GM23338 (cell line): ENCODE measurements around the gene PKD2L1. TPM values are rescaled to one million over a fixed set of nuclear protein-coding genes. Genes with fewer than 3 reads are reported as not detected.

Experiments
- ATAC-seq: fragments of 200-7000 bp; cut with Tn5 transposase; 3 replicates; pipeline ENCODE4 v1.9.1; 2020
- DNase-seq: peaks from one replicate; pipeline ENCODE4 v3.0.0-alpha.2; 2015; ENCODE audit warnings: low spot score
- H2AFZ ChIP-seq: fragments of 200-600 bp; sonication (generic); 2 replicates; pipeline ENCODE4 v1.8.0; 2016; ENCODE audit warnings: antibody characterized with exemption, mild to moderate bottlenecking, moderate library complexity
- H3F3A ChIP-seq: fragments of 200-600 bp; sonication (generic); replicated peaks from 2 replicates; pipeline ENCODE4 v1.8.0; 2017; ENCODE audit warnings: antibody characterized with exemption, mixed run types, low read depth
- H3K27ac ChIP-seq: fragments of 200-600 bp; sonication (generic); 2 replicates; pipeline ENCODE4 v1.6.1; 2016; ENCODE audit warnings: low read depth
- H3K27me3 ChIP-seq: fragments of 200-600 bp; sonication (generic); 2 replicates; pipeline ENCODE4 v1.8.0; 2016; ENCODE audit warnings: mild to moderate bottlenecking, mixed run types, moderate library complexity; ENCODE audit not compliant: insufficient read depth
- H3K36me3 ChIP-seq: fragments of 200-600 bp; sonication (generic); 2 replicates; pipeline ENCODE4 v1.8.0; 2016; ENCODE audit warnings: mild to moderate bottlenecking; ENCODE audit not compliant: insufficient read depth
- H3K4me1 ChIP-seq: fragments of 200-600 bp; sonication (generic); 2 replicates; pipeline ENCODE4 v1.8.0; 2016; ENCODE audit warnings: mild to moderate bottlenecking, moderate library complexity; ENCODE audit not compliant: insufficient read depth
- H3K4me2 ChIP-seq: fragments of 200-600 bp; sonication (generic); 2 replicates; pipeline ENCODE4 v1.7.1; 2017; ENCODE audit warnings: mixed run types
- H3K4me3 ChIP-seq: fragments of 200-600 bp; sonication (generic); 2 replicates; pipeline ENCODE4 v1.6.1; 2016; ENCODE audit warnings: mixed run types
- H3K79me2 ChIP-seq: fragments of 200-600 bp; sonication (generic); replicated peaks from 2 replicates; pipeline ENCODE4 v1.8.0; 2017; ENCODE audit warnings: mild to moderate bottlenecking; ENCODE audit not compliant: insufficient read depth
- H3K9me2 ChIP-seq: fragments of 200-600 bp; sonication (generic); 2 replicates; pipeline ENCODE4 v1.8.0; 2017; ENCODE audit not compliant: insufficient read depth
- H4K20me1 ChIP-seq: fragments of 200-600 bp; sonication (generic); replicated peaks from 2 replicates; pipeline ENCODE4 v1.8.0; 2017; ENCODE audit warnings: mild to moderate bottlenecking; ENCODE audit not compliant: insufficient read depth
- H3K27ac Mint-ChIP-seq: 2 replicates; pipeline ENCODE4 v1.8.0; 2020; ENCODE audit warnings: inconsistent platforms, mild to moderate bottlenecking, moderate library complexity, mixed read lengths
- H3K27me3 Mint-ChIP-seq: 3 replicates; pipeline ENCODE4 v1.8.0; 2022; ENCODE audit warnings: low read depth, mild to moderate bottlenecking, moderate library complexity, mixed read lengths, inconsistent platforms; ENCODE audit not compliant: insufficient read depth, poor library complexity
- H3K36me3 Mint-ChIP-seq: 3 replicates; pipeline ENCODE4 v1.8.0; 2021; ENCODE audit warnings: low read depth, mild to moderate bottlenecking, inconsistent platforms, moderate library complexity, mixed read lengths
- H3K4me1 Mint-ChIP-seq: 3 replicates; pipeline ENCODE4 v1.8.0; 2020; ENCODE audit warnings: mild to moderate bottlenecking, inconsistent platforms, mixed read lengths
- H3K4me3 Mint-ChIP-seq: 3 replicates; pipeline ENCODE4 v1.8.0; 2021; ENCODE audit warnings: moderate library complexity, mild to moderate bottlenecking, inconsistent platforms, mixed read lengths
- H3K9me3 Mint-ChIP-seq: 3 replicates; pipeline ENCODE4 v1.8.0; 2020; ENCODE audit warnings: moderate library complexity, mild to moderate bottlenecking, inconsistent platforms, mixed read lengths
- POLR2AphosphoS5 ChIP-seq: IDR thresholded peaks from 2 replicates; pipeline ENCODE4 v1.6.1; 2016; ENCODE audit warnings: antibody characterized with exemption, low read depth
- STAT1 ChIP-seq: IDR thresholded peaks from one replicate; pipeline ENCODE4 v1.6.1; 2016; ENCODE audit warnings: antibody characterized with exemption; ENCODE audit not compliant: unreplicated experiment
- ZNF331 ChIP-seq: fragments of 250-450 bp; sonication (Bioruptor Pico); IDR thresholded peaks from 2 replicates; pipeline ENCODE4 v1.5.0; 2020; ENCODE audit warnings: low read depth, mild to moderate bottlenecking, moderate library complexity
- polyA plus RNA-seq: library from polyadenylated mRNA; unstranded; fragments of >200 nt; fragmentation: Nextera tagmentation; extraction: Ambion mirVana; gene quantifications from 2 replicates; pipeline ENCODE4 v1.2.1, GENCODE V29; 2016
- total RNA-seq: library from RNA; depleted of rRNA; stranded (reverse); fragments of >200 nt; shearing (Covaris generic); gene quantifications from 2 replicates; pipeline ENCODE4 v1.2.3, GENCODE V29; 2014
- TF ChIP-seq, protein P1 (sequence below): IDR thresholded peaks from 2 replicates; pipeline ENCODE4 v1.6.1; 2016; ENCODE audit warnings: antibody characterized with exemption
- TF ChIP-seq, protein P2 (sequence below), 2 experiments: fragments of 200-600 bp in 1 of 2; sonication (generic) in 1 of 2; conservative IDR thresholded peaks; 2 replicates each; pipeline versions ENCODE4 v1.5.1 to v1.6.1; 2016 to 2017; ENCODE audit warnings: antibody characterized with exemption in 2 of 2, low read depth in 2 of 2, mild to moderate bottlenecking in 2 of 2, moderate library complexity in 1 of 2

The PKD2L1 gene
- total and polyA plus RNA-seq, 2 experiments from 2014 or later = not detected

GRCh38 chr10:100346351-100346764 lies 16.3 kb upstream of the PKD2L1 start:
- peak; percentile 89 for DNase-seq
- no peak overlapping the region for H2AFZ ChIP-seq

DNA sequence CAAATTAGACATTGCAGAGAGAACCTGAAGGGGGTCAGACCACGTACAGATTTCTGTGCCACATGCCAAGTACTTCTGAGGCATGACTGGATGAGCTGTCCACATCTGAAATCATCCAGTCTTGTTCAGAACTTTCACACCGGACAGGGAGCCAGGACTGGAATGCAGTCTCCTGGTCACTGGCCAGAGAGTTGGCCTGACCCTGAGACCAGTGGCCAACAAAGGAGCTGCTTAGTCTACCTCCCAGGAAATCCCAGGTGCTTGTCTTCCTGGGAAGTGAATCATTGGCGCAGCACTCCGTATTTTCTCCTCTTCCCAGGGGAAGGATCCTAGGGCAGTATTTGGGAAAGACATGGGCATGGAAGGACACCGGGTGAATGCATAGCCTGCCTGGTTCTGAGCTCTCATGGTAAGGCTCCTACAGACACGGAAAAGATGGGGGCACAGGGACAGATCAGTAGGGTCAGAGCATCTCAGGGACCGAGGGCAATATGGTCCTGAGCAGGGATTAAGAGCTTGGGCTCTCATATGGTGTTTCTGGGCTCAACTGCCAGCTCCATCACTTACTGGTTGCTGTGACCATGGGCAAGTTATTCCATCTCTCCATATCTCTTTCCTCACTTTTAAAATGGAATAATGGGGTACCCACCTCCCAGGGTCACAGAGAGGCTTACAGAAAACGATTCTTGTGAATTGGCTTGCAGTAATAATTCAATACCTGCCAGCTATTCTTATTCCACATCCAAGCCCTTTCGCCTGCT lies 15.7 kb upstream of the PKD2L1 start:
- H3K27me3 ChIP-seq = no peaks in the 10 kb centered on the region
- peaks cover 52% of the 10 kb centered on the region for H3K79me2 ChIP-seq
- Mint-ChIP-seq H3K27ac (peak overlapping the region; percentile 92), H3K4me3 (peak overlapping the region; percentile 92), H3K36me3 (peaks cover 33% of the 10 kb centered on the region), H3K27me3 (peaks cover 23% of the 10 kb centered on the region), H3K4me1 (peaks cover 56% of the 10 kb centered on the region), H3K9me3 (no peaks in the 10 kb centered on the region)
- peaks cover 29% of the 10 kb centered on the region for H4K20me1 ChIP-seq
- peak overlapping the region; percentile 97 for H3K4me2 ChIP-seq
- H3K4me3 ChIP-seq = peak overlapping the region; percentile 100
- H3K27ac ChIP-seq = peak overlapping the region; percentile 94
- H3K4me1 ChIP-seq = peaks cover 42% of the 10 kb centered on the region
- no peaks in the 10 kb centered on the region for H3K9me2 ChIP-seq
- DNase-seq = peak; percentile 33
- TF ChIP-seq ZNF331 (CRISPR knock-in tag) = no peak
- TF ChIP-seq STAT1 = no peak
- 0 out of 2 replicates have a peak, but pooled peaks have one; percentile 33 for TF ChIP-seq POLR2AphosphoS5
- ATAC-seq = no peak
- H3K36me3 ChIP-seq = peaks cover 27% of the 10 kb centered on the region
- no peak overlapping the region for H2AFZ ChIP-seq
- H3F3A ChIP-seq = peaks cover 12% of the 10 kb centered on the region; the same call in 1 of the 2 replicates

More at GRCh38 chr10:100346351-100346764, 16.3 kb upstream of the PKD2L1 start:
- Histone ChIP-seq H3K4me2 (peak overlapping the region; percentile 97), H3K27ac (peak overlapping the region; percentile 94), H3K9me2 (no peaks in the 10 kb centered on the region), H3K4me1 (peaks cover 48% of the 10 kb centered on the region), H3F3A (peaks cover 18% of the 10 kb centered on the region), H3K79me2 (peaks cover 58% of the 10 kb centered on the region), H4K20me1 (peaks cover 35% of the 10 kb centered on the region), H3K36me3 (peaks cover 33% of the 10 kb centered on the region), H3K27me3 (no peaks in the 10 kb centered on the region), H3K4me3 (peak overlapping the region; percentile 100)
- Mint-ChIP-seq H3K27ac (peak overlapping the region; percentile 92), H3K4me1 (peaks cover 56% of the 10 kb centered on the region), H3K27me3 (peaks cover 18% of the 10 kb centered on the region), H3K36me3 (peaks cover 39% of the 10 kb centered on the region), H3K9me3 (no peaks in the 10 kb centered on the region), H3K4me3 (peak overlapping the region; percentile 92)
- ATAC-seq = peak; percentile 67
- TF ChIP-seq, protein P1, sequence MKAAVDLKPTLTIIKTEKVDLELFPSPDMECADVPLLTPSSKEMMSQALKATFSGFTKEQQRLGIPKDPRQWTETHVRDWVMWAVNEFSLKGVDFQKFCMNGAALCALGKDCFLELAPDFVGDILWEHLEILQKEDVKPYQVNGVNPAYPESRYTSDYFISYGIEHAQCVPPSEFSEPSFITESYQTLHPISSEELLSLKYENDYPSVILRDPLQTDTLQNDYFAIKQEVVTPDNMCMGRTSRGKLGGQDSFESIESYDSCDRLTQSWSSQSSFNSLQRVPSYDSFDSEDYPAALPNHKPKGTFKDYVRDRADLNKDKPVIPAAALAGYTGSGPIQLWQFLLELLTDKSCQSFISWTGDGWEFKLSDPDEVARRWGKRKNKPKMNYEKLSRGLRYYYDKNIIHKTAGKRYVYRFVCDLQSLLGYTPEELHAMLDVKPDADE = 0 out of 2 replicates have a peak, but pooled peaks have one; percentile 15
- TF ChIP-seq POLR2AphosphoS5 = peak; percentile 79
- TF ChIP-seq, protein P2, sequence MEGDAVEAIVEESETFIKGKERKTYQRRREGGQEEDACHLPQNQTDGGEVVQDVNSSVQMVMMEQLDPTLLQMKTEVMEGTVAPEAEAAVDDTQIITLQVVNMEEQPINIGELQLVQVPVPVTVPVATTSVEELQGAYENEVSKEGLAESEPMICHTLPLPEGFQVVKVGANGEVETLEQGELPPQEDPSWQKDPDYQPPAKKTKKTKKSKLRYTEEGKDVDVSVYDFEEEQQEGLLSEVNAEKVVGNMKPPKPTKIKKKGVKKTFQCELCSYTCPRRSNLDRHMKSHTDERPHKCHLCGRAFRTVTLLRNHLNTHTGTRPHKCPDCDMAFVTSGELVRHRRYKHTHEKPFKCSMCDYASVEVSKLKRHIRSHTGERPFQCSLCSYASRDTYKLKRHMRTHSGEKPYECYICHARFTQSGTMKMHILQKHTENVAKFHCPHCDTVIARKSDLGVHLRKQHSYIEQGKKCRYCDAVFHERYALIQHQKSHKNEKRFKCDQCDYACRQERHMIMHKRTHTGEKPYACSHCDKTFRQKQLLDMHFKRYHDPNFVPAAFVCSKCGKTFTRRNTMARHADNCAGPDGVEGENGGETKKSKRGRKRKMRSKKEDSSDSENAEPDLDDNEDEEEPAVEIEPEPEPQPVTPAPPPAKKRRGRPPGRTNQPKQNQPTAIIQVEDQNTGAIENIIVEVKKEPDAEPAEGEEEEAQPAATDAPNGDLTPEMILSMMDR (conservative IDR thresholded peaks at IDR 0.05; ENCODE audit: low read depth in 2 of 2) = no peak
